Stimulated activated CD4-positive, alpha-beta T cell treated with anti-CD3 and anti-CD28 coated beads, Interleukin-2, amount 100 ng/mL, for 48 hours (primary cell): ENCODE data around the gene HSBP1L1.

Source experiments
- DNase-seq, 2 donors: peaks; one replicate each; pipeline ENCODE4 v3.0.0-alpha.2; 2020

HSBP1L1 gene

DNA sequence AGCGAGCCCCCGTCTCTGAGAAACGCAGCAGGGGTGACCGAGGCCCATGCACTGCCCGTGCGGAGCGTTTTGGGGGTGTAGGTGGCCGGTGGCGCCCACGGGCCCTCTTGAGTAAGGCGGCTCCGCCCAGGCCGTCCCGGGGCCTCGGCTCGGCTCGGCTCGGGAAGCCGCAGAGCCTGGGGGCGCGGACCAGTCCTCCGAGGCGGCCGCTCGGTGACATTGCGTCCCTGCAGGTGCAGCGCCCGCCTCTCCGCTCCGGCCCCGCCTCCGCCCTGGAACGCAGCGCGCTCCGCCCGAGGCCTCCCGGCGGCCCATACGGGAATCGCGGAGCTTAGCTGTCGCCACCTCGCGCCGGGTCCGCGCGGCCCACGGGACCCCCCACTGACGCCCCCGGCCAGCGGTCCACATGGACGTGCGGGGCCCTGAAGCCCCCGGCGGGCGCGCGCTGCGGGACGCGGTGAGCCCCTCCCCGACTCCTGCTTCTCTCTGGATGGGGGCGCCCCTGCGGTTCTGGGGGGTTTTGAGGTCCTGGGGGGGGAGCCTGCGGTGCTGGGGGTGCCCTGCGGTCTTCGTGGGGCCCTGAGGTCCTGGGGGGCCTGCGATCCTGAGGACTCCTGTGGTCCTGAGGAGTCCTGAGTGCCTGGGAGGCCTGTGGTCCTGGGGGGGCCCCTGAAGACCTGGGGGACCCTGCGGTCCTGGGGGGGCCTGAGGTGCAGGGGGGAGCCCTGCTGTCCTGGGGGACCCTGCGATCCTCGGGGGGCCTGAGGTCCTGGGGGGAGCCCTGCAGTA, at the start of gene HSBP1L1:
HSBP1L1 (plus strand) TSS at position 314 of the 789 bp plus-strand sequence; CDS start at position 407, 93 bp downstream.
- peak; percentile 40 to 67 for DNase-seq

- no peak for DNase-seq
Measured at GRCh38 chr18:79915161-79916127, 49.0 kb upstream of the HSBP1L1 start.

DNA sequence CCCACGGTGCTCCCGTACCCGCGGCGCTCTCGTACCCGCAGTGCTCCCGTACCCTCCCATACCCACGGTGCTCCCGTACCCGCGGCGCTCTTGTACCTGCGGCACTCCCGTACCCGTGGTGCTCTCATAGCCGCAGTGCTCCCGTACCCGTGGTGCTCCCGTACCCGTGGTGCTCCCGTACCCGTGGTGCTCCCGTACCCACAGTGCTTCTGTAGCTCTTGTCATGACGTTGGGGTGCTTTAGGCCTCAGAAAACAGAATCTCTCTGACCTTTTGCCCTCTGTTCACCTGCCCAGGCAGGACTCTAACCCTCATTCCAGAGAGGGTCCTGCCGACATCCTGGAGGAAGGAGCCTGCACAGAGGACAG, 48.3 kb upstream of the HSBP1L1 start:
- no peak for DNase-seq

DNA sequence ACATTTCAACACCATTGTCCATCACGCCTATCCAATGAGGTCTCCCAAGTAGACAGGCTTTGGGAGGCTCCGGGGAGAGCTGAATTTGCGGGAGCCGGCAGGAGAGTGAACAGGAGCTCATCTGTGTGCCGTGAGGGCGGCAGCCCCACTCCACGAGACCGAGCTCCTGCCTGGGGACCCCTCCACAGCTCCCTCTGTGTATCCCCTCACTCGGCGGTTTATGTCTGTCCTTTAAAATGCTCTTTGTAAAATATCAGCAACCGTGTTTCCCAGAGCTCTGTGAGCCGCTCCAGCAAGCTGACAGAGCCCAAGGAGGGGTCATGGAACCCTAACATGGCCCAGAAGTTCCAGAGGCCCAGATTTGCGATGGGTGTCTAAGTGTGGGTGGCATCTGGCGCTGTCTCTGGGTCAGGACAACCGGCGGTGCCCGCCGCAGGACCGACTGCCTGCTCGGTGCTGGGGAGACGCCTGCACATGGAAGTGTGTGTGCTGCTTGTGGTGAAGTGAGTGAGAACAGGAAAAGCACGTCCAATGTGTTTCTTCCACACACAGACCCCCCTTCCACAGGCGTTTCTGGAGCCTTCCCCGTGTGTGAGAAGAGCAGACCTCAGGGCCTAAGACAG, 47.8 kb upstream of the HSBP1L1 start:
- no peak for DNase-seq

- DNase-seq = no peak
Measured at GRCh38 chr18:79917169-79917852, 47.1 kb upstream of the HSBP1L1 start.

DNA sequence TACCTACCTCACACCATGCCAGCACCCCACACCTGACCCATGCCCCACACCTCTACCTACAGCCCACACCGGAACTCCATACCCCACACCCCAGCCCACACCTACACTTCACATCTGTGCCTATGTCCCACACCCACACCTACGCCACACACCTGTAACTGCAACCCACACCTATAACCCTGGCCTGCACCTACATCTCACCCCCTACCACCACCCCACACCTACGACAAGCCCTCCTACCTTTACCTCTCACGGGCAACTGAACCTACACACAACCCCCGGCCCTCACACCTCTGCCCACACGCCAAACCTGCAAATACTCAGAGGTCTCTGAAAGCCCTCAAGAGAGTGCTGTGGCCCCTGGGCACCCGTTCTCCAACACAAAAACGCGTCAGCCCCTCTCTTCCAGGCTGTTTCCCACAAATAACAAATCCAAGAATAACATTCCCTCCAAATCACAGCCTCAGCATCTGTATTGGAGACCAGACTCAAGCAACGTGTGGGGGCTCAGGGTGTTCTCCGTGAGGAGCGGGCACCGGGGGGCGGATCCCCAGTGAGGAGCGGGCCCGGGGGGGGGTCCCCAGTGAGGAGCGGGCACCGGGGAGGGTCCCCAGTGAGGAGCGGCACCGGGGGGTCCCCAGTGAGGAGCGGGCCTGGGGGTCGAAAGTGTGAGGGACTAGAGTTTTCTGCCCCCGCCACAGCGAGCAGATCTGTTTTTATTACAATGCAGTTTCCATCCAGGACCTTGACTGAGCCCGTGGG, 46.4 kb upstream of the HSBP1L1 start:
- DNase-seq = no peak

DNA sequence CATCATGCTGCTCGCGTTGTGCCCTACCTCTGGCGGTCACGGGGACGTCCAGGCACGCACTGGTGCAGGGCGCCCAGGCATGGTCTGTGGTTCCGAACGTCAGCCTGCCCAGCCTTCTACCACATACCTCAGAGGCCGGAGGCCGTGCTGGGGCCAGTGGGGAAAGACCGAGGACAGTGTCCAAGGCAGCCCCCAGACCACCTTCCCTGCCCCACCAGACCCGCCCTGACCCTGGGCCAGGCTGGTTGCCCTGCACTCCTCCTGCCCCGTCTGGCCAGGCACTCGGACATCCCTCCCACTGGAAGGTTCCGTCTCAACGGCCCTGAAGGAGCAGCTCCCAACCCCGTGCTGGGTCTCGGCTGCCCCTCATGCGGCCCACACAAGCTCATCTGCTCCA, 45.8 kb upstream of the HSBP1L1 start:
- no peak for DNase-seq

DNA sequence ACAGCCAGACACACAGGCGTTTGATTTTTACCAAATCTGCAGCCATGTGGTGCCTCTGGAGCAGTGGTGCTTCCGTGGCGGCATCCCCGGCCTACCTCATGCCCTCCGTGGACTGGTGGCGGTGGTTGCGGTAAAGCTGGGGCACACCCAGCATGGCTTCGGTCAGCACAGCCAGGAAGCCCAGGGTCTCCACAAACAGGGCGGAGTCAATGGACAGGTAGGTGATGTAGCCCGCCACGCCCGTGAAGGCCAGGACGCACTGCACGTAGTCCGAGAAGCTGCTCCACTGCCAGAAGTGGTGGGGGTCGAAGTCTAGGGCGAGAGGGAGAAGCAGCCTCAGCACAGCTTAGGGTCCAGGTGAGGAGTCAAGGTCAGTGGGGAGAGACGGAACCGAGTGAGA, 45.4 kb upstream of the HSBP1L1 start:
- no peak for DNase-seq

- no peak for DNase-seq
Measured at GRCh38 chr18:79921984-79922965, 42.2 kb upstream of the HSBP1L1 start.

GRCh38 chr18:79922971-79923411, 41.5 kb upstream of the HSBP1L1 start:
- DNase-seq = no peak

DNA sequence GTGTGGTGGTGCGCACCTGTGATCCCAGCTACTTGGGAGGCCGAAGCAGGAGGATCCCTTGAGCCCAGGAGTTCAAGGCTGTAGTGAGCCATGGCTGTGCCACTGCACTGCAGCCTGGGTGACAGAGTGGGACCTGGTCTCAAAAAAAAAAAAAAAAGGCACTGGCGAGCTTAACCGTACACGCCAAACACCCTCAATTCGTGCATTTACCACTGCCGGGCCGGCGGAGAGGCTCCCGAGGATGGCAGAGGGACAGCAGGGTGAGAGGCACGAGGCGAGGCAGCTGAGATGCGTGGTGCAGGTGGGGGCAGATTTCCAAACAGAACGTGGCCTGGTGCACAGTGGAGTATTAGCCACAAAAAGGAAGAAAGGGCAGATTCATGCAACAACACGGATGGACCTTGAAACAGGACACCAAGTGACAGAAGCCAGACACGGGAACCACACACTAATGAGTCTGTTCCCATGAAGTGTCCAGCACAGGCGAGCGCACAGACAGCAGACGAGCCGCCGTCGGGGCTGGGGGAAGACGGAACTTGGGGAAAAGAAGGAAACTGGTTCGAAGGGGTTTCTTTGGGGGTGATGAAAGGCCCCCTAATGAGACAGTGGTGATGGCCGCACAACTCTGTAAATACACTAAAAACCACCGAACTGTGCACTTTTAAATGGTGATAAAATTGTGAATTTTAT, 40.4 kb upstream of the HSBP1L1 start:
- DNase-seq = no peak

DNA sequence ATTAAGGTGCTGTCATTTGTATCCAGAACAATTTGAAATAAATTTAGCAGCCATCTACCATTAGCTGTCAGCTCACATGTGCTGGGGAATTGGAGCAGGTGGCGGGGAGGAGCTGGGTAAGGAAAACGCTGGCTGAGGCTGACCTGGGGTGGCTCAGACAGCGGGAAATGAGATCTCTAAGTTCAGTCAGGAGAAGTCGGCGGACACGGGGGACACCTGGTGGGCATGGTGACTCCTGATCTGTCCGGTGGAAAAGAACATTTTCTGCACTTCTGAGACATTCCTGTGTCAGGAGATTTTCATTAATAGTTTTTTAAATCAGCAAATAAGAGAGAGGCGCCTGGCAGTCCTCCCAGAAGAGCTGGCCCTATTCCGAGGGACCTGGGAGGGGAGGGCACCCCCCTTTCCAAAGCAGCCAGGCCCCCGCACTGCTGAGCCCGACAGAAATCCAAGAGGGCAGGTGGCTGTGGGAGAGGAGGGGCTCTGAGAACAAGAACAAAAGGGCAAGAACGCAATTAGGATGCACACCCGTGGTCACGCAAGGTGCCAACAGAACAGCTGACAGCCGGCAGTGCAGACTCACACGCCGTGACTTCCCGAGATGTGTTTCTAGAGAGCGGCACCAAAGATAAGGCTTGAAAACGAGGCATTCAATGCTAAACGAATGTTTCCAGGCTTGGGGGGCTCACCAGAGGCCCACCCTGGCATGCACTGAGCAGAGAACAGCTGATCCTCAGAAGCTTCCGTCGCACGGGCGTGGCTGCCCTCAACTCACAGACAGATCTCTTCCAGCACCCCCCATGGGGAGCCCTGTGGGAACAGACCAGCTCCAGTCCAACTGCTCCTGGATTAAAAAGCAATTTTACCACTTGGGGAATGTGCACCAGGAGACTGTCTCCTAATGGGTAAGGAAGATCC, 39.4 kb upstream of the HSBP1L1 start:
- no peak for DNase-seq

DNA sequence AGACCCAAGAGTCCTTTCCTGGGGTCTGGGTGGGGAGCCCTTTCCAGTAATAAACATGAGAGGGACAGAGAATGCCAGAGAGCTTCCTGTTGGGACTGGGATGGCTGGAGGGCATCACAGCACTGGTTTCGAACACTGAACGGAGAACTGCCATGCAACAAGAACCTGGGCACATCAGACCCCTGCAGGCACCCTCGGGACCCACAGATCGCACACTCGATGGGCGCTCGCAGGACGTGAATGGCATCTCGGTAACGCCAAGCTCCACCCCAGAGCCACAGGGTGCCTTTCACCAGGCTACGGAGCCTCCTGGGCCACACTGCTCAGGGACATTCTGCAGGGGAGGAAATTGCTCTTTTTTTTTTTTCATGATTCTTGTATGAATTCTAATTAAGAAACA, 38.1 kb upstream of the HSBP1L1 start:
- no peak for DNase-seq

DNA sequence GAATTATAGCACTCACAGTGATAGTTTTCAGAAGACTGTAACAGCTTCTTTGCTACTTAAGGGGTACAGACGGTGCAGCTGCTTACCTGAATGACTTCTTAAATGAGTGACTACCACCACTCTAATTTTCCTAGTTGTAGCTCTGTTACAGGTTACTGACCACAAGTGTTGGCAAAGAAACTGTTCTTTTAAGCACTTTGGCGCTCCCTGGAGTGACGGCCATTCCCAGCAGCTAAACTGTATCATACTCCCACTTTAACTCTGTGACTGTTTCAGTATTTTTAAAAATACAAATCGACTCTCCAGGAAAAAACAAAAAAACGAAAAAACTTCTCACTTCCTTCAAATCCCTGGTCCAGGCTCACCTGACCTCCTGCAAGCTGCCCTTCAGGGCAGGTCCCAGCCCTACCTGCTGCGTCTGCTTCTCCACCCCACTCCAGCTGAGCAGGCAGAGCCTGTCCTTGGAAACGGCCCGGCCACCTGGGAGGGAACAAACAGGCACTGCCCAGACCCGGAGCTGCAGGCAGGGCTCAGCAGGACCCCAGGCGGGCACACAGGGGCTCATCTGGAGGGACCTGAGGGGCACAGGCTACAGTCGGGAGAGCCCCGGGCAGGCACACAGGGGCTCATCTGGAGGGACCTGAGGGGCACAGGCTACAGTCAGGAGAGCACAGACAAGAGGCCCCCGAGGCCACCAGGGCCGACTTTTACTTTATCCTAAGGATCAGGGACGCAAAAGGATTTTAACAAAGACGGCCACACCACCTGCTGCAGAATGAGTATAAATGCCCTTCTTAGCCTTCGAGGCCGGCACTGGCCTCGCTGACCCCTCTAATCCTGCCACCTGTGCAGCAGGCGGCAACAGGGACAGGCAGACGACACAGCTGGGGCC, 37.5 kb upstream of the HSBP1L1 start:
- no peak for DNase-seq

DNA sequence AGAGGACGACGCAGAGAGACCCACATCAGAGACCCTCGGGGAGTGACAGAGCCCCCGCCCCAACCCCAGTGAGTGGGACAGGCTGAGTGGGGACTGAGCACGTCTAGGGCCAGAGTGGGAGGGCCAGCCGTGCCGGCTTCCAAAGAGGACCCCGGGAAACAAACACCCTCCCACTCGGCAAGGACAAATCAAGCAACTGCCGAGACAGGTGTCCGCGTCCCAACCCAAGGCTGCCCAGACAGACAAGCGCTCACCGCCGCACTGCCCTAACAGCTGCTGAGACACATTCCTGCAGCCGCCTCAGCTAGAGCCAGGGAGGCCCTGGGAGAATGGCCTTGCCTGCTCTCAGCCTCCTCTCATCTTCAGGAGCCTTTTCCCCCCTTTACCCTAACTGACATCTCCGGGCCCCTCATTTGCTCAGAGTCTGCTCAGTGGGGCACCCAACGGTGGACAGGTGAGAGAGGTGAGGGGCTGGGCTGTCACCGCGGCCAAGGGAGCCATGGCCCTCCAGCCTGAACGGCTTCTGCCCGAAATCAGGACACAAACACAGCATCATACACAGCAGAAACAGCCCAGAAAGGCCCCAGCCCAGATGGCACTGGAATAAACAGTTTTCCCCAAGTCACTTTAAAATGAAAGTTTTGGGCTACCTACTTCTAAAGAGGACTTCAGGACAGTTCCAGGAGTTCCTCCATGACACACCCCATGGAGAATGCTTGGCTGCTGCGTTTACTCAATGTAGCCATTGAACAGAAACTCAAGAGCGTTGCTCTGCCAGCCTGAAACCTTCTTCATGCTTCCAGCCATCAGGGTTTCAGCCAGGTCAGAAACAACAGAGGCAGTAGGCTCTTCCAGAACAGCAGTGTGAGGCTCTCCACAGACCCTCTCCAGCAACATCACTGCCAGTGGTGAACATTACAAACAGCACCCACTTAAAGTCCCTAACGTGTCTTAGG, 36.6 kb upstream of the HSBP1L1 start:
- DNase-seq = no peak

- DNase-seq = no peak
Measured at GRCh38 chr18:79928563-79928960, 35.9 kb upstream of the HSBP1L1 start.
